ENCODE data around the gene CHM.

Gene CHM

GRCh38 chrX:85994797-85995196 is 52.6 kb downstream of the CHM start:
- no peak for TF ChIP-seq CTCF (IDR thresholded peaks at IDR 0.05)
- intact Hi-C loops (cut with DNase I; ENCODE audit: low total_unique reads): no loop called here
- H3K4me1 ChIP-seq: no peaks in the 10 kb centered on the region
- H3K27me3 ChIP-seq: no peaks in the 10 kb centered on the region
- no peaks in the 10 kb centered on the region for H3K9me3 ChIP-seq
- no peak for DNase-seq
- H3K4me3 ChIP-seq: no peak overlapping the region
- no peaks in the 10 kb centered on the region for H3K36me3 ChIP-seq
- no peak overlapping the region for H3K27ac ChIP-seq

- H3K4me1 ChIP-seq: no peaks in the 10 kb centered on the region
- no peak overlapping the region for H3K4me3 ChIP-seq
- no peak overlapping the region for H3K27ac ChIP-seq
- H3K27me3 ChIP-seq: no peaks in the 10 kb centered on the region
- no peaks in the 10 kb centered on the region for H3K36me3 ChIP-seq
- TF ChIP-seq CTCF (IDR thresholded peaks at IDR 0.05): no peak
- intact Hi-C loops (cut with DNase I; ENCODE audit: low total_unique reads): no loop called here
- H3K9me3 ChIP-seq: no peaks in the 10 kb centered on the region
- DNase-seq: no peak
Observed at GRCh38 chrX:85994228-85994627, 53.1 kb downstream of the CHM start.

- no peaks in the 10 kb centered on the region for H3K9me3 ChIP-seq
- DNase-seq: no peak
- H3K27ac ChIP-seq: no peak overlapping the region
- no peaks in the 10 kb centered on the region for H3K27me3 ChIP-seq
- no peak for TF ChIP-seq CTCF (IDR thresholded peaks at IDR 0.05)
- H3K4me1 ChIP-seq: no peaks in the 10 kb centered on the region
- H3K4me3 ChIP-seq: no peak overlapping the region
- no peaks in the 10 kb centered on the region for H3K36me3 ChIP-seq
- intact Hi-C loops (cut with DNase I; ENCODE audit: low total_unique reads): no loop called here
Observed at GRCh38 chrX:85993539-85994197, 53.7 kb downstream of the CHM start.

- no peak for TF ChIP-seq CTCF (IDR thresholded peaks at IDR 0.05)
- Histone ChIP-seq H3K27ac (no peak overlapping the region), H3K4me1 (no peaks in the 10 kb centered on the region), H3K36me3 (no peaks in the 10 kb centered on the region), H3K9me3 (no peaks in the 10 kb centered on the region), H3K27me3 (no peaks in the 10 kb centered on the region), H3K4me3 (no peak overlapping the region)
- no peak for DNase-seq
- intact Hi-C loops (cut with DNase I; ENCODE audit: low total_unique reads): no loop called here
Observed at GRCh38 chrX:85992811-85993229, 54.5 kb downstream of the CHM start.

- Histone ChIP-seq H3K4me1 (no peaks in the 10 kb centered on the region), H3K9me3 (no peaks in the 10 kb centered on the region), H3K27me3 (no peaks in the 10 kb centered on the region), H3K27ac (no peak overlapping the region), H3K36me3 (no peaks in the 10 kb centered on the region), H3K4me3 (no peak overlapping the region)
- intact Hi-C loops (cut with DNase I; ENCODE audit: low total_unique reads): no loop called here
- no peak for DNase-seq
- TF ChIP-seq CTCF (IDR thresholded peaks at IDR 0.05): no peak
Observed at GRCh38 chrX:85988353-85988752, 59.0 kb downstream of the CHM start.

GRCh38 chrX:85980286-85980685 is 67.1 kb downstream of the CHM start:
- H3K9me3 ChIP-seq: no peaks in the 10 kb centered on the region
- H3K4me3 ChIP-seq: no peak overlapping the region
- H3K36me3 ChIP-seq: peaks cover 0 to 8% (median 5%) of the 10 kb centered on the region in 3 donors
- H3K27me3 ChIP-seq: no peaks in the 10 kb centered on the region
- H3K4me1 ChIP-seq: no peaks in the 10 kb centered on the region
- H3K27ac ChIP-seq: no peak overlapping the region
- no peak for TF ChIP-seq CTCF (IDR thresholded peaks at IDR 0.05)
- no peak for DNase-seq
- intact Hi-C loops (cut with DNase I; ENCODE audit: low total_unique reads): no loop called here
